ENCODE data around the gene KATNB1. TPM values are rescaled to one million over a fixed set of nuclear protein-coding genes. Genes with fewer than 3 reads are reported as not detected.
"Not testable (repeated sequence)": the region's sequence is repeated elsewhere in the genome, so short reads cannot be mapped to it uniquely, and the experiment has no call there.

The KATNB1 gene
- total RNA-seq, 3 donors from 2014 or later: 15.5 to 20.9 (median 17.0) TPM

DNA sequence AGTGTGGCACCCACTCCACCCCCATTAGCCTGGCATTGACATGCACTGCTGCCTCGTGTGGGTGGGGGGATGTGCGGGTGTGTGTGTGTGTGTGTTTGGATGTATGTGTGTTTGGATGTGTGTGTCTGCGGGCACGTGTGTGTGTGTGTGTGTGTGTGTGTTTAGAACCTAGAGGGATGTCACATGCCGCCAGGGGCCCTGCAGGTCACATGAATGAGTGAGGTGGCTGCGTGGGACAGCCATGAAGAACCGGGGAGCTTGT is 9.0 kb downstream of the KATNB1 start:
- DNase-seq (ENCODE audit: low spot score in 2 of 2): no peak
- Histone ChIP-seq H3K27me3 (no peaks in the 10 kb centered on the region), H3K4me1 (no peaks in the 10 kb centered on the region), H3K27ac (no peak overlapping the region), H3K4me3 (no peak overlapping the region), H3K36me3 (no peaks in the 10 kb centered on the region), H3K9me3 (no peaks in the 10 kb centered on the region)
- intact Hi-C loops (cut with DNase I; ENCODE audit: low total_unique reads): no loop called here
- TF ChIP-seq, protein P1, sequence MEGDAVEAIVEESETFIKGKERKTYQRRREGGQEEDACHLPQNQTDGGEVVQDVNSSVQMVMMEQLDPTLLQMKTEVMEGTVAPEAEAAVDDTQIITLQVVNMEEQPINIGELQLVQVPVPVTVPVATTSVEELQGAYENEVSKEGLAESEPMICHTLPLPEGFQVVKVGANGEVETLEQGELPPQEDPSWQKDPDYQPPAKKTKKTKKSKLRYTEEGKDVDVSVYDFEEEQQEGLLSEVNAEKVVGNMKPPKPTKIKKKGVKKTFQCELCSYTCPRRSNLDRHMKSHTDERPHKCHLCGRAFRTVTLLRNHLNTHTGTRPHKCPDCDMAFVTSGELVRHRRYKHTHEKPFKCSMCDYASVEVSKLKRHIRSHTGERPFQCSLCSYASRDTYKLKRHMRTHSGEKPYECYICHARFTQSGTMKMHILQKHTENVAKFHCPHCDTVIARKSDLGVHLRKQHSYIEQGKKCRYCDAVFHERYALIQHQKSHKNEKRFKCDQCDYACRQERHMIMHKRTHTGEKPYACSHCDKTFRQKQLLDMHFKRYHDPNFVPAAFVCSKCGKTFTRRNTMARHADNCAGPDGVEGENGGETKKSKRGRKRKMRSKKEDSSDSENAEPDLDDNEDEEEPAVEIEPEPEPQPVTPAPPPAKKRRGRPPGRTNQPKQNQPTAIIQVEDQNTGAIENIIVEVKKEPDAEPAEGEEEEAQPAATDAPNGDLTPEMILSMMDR (IDR thresholded peaks at IDR 0.05): no peak
- TF ChIP-seq POLR2A (IDR thresholded peaks at IDR 0.05) (no peak), POLR2AphosphoS5 (IDR thresholded peaks at IDR 0.05) (no peak)

DNA sequence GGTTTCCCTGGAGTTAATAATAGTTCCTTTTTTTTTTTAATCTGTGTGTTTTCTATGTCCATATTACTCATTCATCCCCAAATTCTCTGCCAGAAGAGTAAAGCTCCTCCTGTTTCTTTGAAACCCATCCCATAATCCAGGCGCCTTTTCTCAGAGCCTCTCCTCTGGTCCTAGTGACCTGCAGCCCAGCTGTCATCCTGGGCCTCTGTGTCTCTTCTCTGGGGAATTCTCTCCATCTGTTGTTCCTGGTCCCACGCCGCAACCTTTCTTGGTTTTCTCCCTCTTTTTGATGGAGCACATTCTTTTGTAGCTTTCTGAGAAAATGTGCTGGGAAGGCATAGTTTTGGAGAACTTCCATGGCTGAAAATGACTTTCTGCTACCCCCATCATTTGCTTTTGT is 10.2 kb downstream of the KATNB1 start:
- H3K36me3 ChIP-seq: no peaks in the 10 kb centered on the region
- intact Hi-C loops (cut with DNase I; ENCODE audit: low total_unique reads): loop anchor here (5.0 kb wide), 1 partner anchor 482 kb away; no protein-coding TSS in a partner anchor
- H3K4me3 ChIP-seq: no peak overlapping the region
- H3K27ac ChIP-seq: no peak overlapping the region
- H3K9me3 ChIP-seq: no peaks in the 10 kb centered on the region
- H3K27me3 ChIP-seq: no peaks in the 10 kb centered on the region
- H3K4me1 ChIP-seq: no peaks in the 10 kb centered on the region
- no peak for DNase-seq (ENCODE audit: low spot score in 2 of 2)
- TF ChIP-seq, protein P1 (IDR thresholded peaks at IDR 0.05): no peak
- no peak for TF ChIP-seq POLR2AphosphoS5 (IDR thresholded peaks at IDR 0.05)
- no peak for TF ChIP-seq POLR2A (IDR thresholded peaks at IDR 0.05)

DNA sequence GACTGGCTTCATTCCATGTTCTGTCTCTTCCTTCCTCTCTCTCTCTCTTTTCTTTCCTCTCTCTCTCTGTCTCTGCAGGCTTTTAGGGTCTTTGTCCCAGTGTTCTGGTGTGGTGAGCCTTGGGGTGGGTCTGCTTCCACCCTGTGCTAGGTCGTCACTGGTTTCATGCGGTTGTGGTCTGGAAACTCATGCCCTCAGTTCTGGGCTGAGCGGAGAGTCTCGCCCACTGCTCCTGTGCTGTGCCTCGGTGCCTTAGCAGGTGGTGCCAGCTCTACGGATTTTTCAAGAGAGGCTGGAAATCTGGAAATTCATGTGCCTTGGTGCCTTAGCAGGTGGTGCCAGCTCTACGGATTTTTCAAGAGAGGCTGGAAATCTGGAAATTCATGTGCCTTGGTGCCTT is 10.7 kb downstream of the KATNB1 start:
- not testable (repeated sequence) for H3K9me3 ChIP-seq; H3K36me3 ChIP-seq; H3K4me1 ChIP-seq; H3K4me3 ChIP-seq; H3K27me3 ChIP-seq; H3K27ac ChIP-seq; DNase-seq (ENCODE audit: low spot score in 2 of 2)
- intact Hi-C loops (cut with DNase I; ENCODE audit: low total_unique reads): loop anchor here (5.0 kb wide), 1 partner anchor 481 kb away; no protein-coding TSS in a partner anchor

DNA sequence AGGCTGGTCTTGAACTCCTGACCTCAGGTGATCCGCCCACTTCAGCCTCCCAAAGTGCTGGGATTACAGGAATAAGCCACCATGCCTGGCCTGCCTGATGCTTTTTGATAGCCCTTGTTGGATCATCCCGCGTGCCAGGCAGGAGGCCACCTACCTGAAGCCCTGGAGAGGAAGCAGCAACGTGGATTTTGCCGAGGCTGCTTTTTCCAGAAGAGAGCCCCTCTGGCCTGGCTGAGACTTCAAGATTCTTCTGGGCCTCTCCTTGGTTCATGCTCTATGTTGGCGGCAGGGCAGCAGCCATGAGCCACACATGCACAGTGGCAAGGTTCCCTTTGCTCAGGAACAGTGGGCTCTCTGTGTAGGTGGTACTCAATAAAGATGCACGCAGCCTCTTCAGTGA is 11.5 kb downstream of the KATNB1 start:
- Histone ChIP-seq H3K36me3 (no peaks in the 10 kb centered on the region), H3K27ac (no peak overlapping the region), H3K27me3 (no peaks in the 10 kb centered on the region), H3K4me1 (no peaks in the 10 kb centered on the region), H3K9me3 (no peaks in the 10 kb centered on the region), H3K4me3 (no peak overlapping the region)
- DNase-seq (ENCODE audit: low spot score in 2 of 2): no peak
- intact Hi-C loops (cut with DNase I; ENCODE audit: low total_unique reads): loop anchor here (5.0 kb wide), 1 partner anchor 480 kb away; no protein-coding TSS in a partner anchor
- TF ChIP-seq POLR2A (IDR thresholded peaks at IDR 0.05): no peak
- TF ChIP-seq, protein P1 (IDR thresholded peaks at IDR 0.05): no peak
- TF ChIP-seq POLR2AphosphoS5 (IDR thresholded peaks at IDR 0.05): no peak

DNA sequence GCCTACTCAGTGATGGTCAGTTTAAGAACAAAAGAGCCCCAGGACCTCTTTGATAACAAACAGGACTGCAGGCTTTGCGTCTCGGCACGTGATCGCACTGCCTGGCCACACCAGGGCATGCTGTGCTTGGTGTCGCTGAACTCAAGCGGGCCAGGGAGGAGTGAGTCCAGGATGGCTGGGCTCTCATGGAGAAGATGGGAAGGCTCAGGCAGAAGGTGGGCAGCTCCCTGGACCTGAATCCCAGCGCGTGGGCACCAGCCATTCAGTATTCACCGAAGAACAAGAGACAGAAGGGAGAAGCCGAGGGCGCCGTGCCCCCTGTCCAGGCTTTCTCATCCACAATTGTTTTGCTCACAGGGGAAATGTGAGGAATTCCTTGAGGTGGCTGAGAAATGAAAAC is 11.9 kb downstream of the KATNB1 start:
- H3K27me3 ChIP-seq: no peaks in the 10 kb centered on the region
- no peaks in the 10 kb centered on the region for H3K36me3 ChIP-seq

More for the DNA sequence above, 11.9 kb downstream of the KATNB1 start:
- H3K4me3 ChIP-seq: no peak overlapping the region
- no peak for DNase-seq (ENCODE audit: low spot score in 2 of 2)
- H3K27ac ChIP-seq: no peak overlapping the region
- H3K9me3 ChIP-seq: no peaks in the 10 kb centered on the region
- no peaks in the 10 kb centered on the region for H3K4me1 ChIP-seq
- intact Hi-C loops (cut with DNase I; ENCODE audit: low total_unique reads): loop anchor here (5.0 kb wide), 1 partner anchor 480 kb away; no protein-coding TSS in a partner anchor
- TF ChIP-seq POLR2AphosphoS5 (IDR thresholded peaks at IDR 0.05) (no peak), POLR2A (IDR thresholded peaks at IDR 0.05) (no peak)
- TF ChIP-seq, protein P1 (IDR thresholded peaks at IDR 0.05): no peak

Data from breast epithelium (tissue), 4 donors.